Activated naive CD8-positive, alpha-beta T cell treated with anti-CD3 and anti-CD28 coated beads for 36 hours (primary cell): ENCODE measurements around the gene SLX9. TPM values are rescaled to one million over a fixed set of nuclear protein-coding genes. Genes with fewer than 3 reads are reported as not detected.

Experiments used
- DNase-seq: peaks from one replicate; pipeline ENCODE4 v3.0.0; 2021
- H3K27ac Mint-ChIP-seq: one replicate; pipeline ENCODE4 v1.8.0; 2022; ENCODE audit warnings: mild to moderate bottlenecking, moderate library complexity, mixed read lengths
- H3K27me3 Mint-ChIP-seq: one replicate; pipeline ENCODE4 v1.8.0; 2022; ENCODE audit warnings: mild to moderate bottlenecking, mixed read lengths
- H3K36me3 Mint-ChIP-seq: one replicate; pipeline ENCODE4 v1.8.0; 2021; ENCODE audit warnings: mild to moderate bottlenecking, mixed read lengths
- H3K4me1 Mint-ChIP-seq: one replicate; pipeline ENCODE4 v1.8.0; 2021; ENCODE audit warnings: mixed read lengths
- H3K4me3 Mint-ChIP-seq: one replicate; pipeline ENCODE4 v1.8.0; 2022; ENCODE audit warnings: mild to moderate bottlenecking, moderate library complexity, mixed read lengths
- H3K9me3 Mint-ChIP-seq: one replicate; pipeline ENCODE4 v1.8.0; 2022; ENCODE audit warnings: mixed read lengths
- total RNA-seq, 2 experiments: library from RNA; stranded (reverse); gene quantifications; one replicate each; pipeline ENCODE4 v1.2.3, GENCODE V29; 2021

SLX9 gene
- total RNA-seq: 10 to 100 TPM; 85.9 to 93.6 TPM

- peak; percentile 90 for DNase-seq
- H3K4me1 Mint-ChIP-seq: peaks cover 33% of the 10 kb centered on the region
- no peaks in the 10 kb centered on the region for H3K27me3 Mint-ChIP-seq
- H3K9me3 Mint-ChIP-seq: no peaks in the 10 kb centered on the region
- H3K27ac Mint-ChIP-seq: peak within 1 kb of the TSS; percentile 87
- peak within 1 kb of the TSS; percentile 93 for H3K4me3 Mint-ChIP-seq
- H3K36me3 Mint-ChIP-seq: peaks cover 14% of the 10 kb centered on the region
Observed at GRCh38 chr21:44939532-44940115, at the start of gene SLX9. Gene SLX9 (plus strand): TSS chr21:44940029. CDS start chr21:44940058, 29 bp downstream.

GRCh38 chr21:44890338-44890931 is 49.4 kb upstream of the SLX9 start:
- no peak overlapping the region for H3K27ac Mint-ChIP-seq
- DNase-seq: no peak

GRCh38 chr21:44890961-44891541 is 48.8 kb upstream of the SLX9 start:
- no peaks in the 10 kb centered on the region for H3K36me3 Mint-ChIP-seq
- DNase-seq: no peak
- H3K4me3 Mint-ChIP-seq: no peak overlapping the region
- H3K9me3 Mint-ChIP-seq: no peaks in the 10 kb centered on the region
- H3K4me1 Mint-ChIP-seq: no peaks in the 10 kb centered on the region
- H3K27ac Mint-ChIP-seq: no peak overlapping the region
- no peaks in the 10 kb centered on the region for H3K27me3 Mint-ChIP-seq

More at GRCh38 chr21:44890338-44890931, 49.4 kb upstream of the SLX9 start:
- H3K27me3 Mint-ChIP-seq: no peaks in the 10 kb centered on the region
- H3K36me3 Mint-ChIP-seq: no peaks in the 10 kb centered on the region
- H3K4me1 Mint-ChIP-seq: no peaks in the 10 kb centered on the region
- no peaks in the 10 kb centered on the region for H3K9me3 Mint-ChIP-seq
- no peak overlapping the region for H3K4me3 Mint-ChIP-seq

GRCh38 chr21:44891631-44892031 is 48.2 kb upstream of the SLX9 start:
- Mint-ChIP-seq H3K27me3 (no peaks in the 10 kb centered on the region), H3K4me1 (no peaks in the 10 kb centered on the region), H3K4me3 (no peak overlapping the region), H3K9me3 (no peaks in the 10 kb centered on the region), H3K36me3 (no peaks in the 10 kb centered on the region), H3K27ac (no peak overlapping the region)
- no peak for DNase-seq

GRCh38 chr21:44892095-44892494 is 47.7 kb upstream of the SLX9 start:
- Mint-ChIP-seq H3K9me3 (no peaks in the 10 kb centered on the region), H3K36me3 (no peaks in the 10 kb centered on the region), H3K4me1 (no peaks in the 10 kb centered on the region), H3K27me3 (no peaks in the 10 kb centered on the region), H3K27ac (no peak overlapping the region), H3K4me3 (no peak overlapping the region)
- no peak for DNase-seq

- no peaks in the 10 kb centered on the region for H3K9me3 Mint-ChIP-seq
- H3K27ac Mint-ChIP-seq: no peak overlapping the region
- H3K4me1 Mint-ChIP-seq: no peaks in the 10 kb centered on the region
- no peaks in the 10 kb centered on the region for H3K27me3 Mint-ChIP-seq
- H3K36me3 Mint-ChIP-seq: no peaks in the 10 kb centered on the region
- no peak overlapping the region for H3K4me3 Mint-ChIP-seq
- peak; percentile 74 for DNase-seq
Observed at GRCh38 chr21:44892536-44893277, 47.1 kb upstream of the SLX9 start.

GRCh38 chr21:44893278-44893556 is 46.6 kb upstream of the SLX9 start:
- H3K9me3 Mint-ChIP-seq: no peaks in the 10 kb centered on the region
- no peaks in the 10 kb centered on the region for H3K4me1 Mint-ChIP-seq
- H3K4me3 Mint-ChIP-seq: no peak overlapping the region
- no peak for DNase-seq
- no peaks in the 10 kb centered on the region for H3K27me3 Mint-ChIP-seq
- H3K36me3 Mint-ChIP-seq: peaks cover under 1% of the 10 kb centered on the region
- H3K27ac Mint-ChIP-seq: no peak overlapping the region

GRCh38 chr21:44893948-44894656 is 45.7 kb upstream of the SLX9 start:
- H3K27me3 Mint-ChIP-seq: no peaks in the 10 kb centered on the region
- DNase-seq: no peak
- no peaks in the 10 kb centered on the region for H3K9me3 Mint-ChIP-seq

GRCh38 chr21:44894687-44895302 is 45.0 kb upstream of the SLX9 start:
- no peaks in the 10 kb centered on the region for H3K4me1 Mint-ChIP-seq
- H3K9me3 Mint-ChIP-seq: no peaks in the 10 kb centered on the region
- H3K27ac Mint-ChIP-seq: no peak overlapping the region
- no peak overlapping the region for H3K4me3 Mint-ChIP-seq
- H3K36me3 Mint-ChIP-seq: peaks cover 5% of the 10 kb centered on the region
- DNase-seq: no peak
- no peaks in the 10 kb centered on the region for H3K27me3 Mint-ChIP-seq

More at GRCh38 chr21:44893948-44894656, 45.7 kb upstream of the SLX9 start:
- H3K27ac Mint-ChIP-seq: peak overlapping the region; percentile 3
- H3K4me3 Mint-ChIP-seq: no peak overlapping the region
- H3K36me3 Mint-ChIP-seq: peaks cover 5% of the 10 kb centered on the region
- H3K4me1 Mint-ChIP-seq: no peaks in the 10 kb centered on the region

GRCh38 chr21:44895859-44896258 is 44.0 kb upstream of the SLX9 start:
- H3K27ac Mint-ChIP-seq: no peak overlapping the region
- DNase-seq: no peak
- no peaks in the 10 kb centered on the region for H3K9me3 Mint-ChIP-seq

GRCh38 chr21:44896561-44897286 is 43.1 kb upstream of the SLX9 start:
- H3K4me3 Mint-ChIP-seq: no peak overlapping the region
- H3K9me3 Mint-ChIP-seq: no peaks in the 10 kb centered on the region

More at GRCh38 chr21:44895859-44896258, 44.0 kb upstream of the SLX9 start:
- H3K4me1 Mint-ChIP-seq: no peaks in the 10 kb centered on the region
- no peak overlapping the region for H3K4me3 Mint-ChIP-seq
- no peaks in the 10 kb centered on the region for H3K27me3 Mint-ChIP-seq
- H3K36me3 Mint-ChIP-seq: peaks cover 7% of the 10 kb centered on the region

GRCh38 chr21:44897326-44898010 is 42.4 kb upstream of the SLX9 start:
- Mint-ChIP-seq H3K36me3 (peaks cover 17% of the 10 kb centered on the region), H3K27ac (no peak overlapping the region), H3K27me3 (no peaks in the 10 kb centered on the region), H3K4me3 (no peak overlapping the region), H3K4me1 (no peaks in the 10 kb centered on the region), H3K9me3 (no peaks in the 10 kb centered on the region)
- DNase-seq: no peak

More at GRCh38 chr21:44896561-44897286, 43.1 kb upstream of the SLX9 start:
- Mint-ChIP-seq H3K36me3 (peaks cover 10% of the 10 kb centered on the region), H3K4me1 (no peaks in the 10 kb centered on the region), H3K27ac (no peak overlapping the region), H3K27me3 (no peaks in the 10 kb centered on the region)
- DNase-seq: no peak

GRCh38 chr21:44898011-44898488 is 41.8 kb upstream of the SLX9 start:
- peaks cover 22% of the 10 kb centered on the region for H3K36me3 Mint-ChIP-seq
- no peak overlapping the region for H3K4me3 Mint-ChIP-seq
- H3K4me1 Mint-ChIP-seq: no peaks in the 10 kb centered on the region
- no peak for DNase-seq
- H3K27ac Mint-ChIP-seq: no peak overlapping the region
- no peaks in the 10 kb centered on the region for H3K9me3 Mint-ChIP-seq
- H3K27me3 Mint-ChIP-seq: no peaks in the 10 kb centered on the region
